ENCODE measurements around the gene CGNL1. TPM values are rescaled to one million over a fixed set of nuclear protein-coding genes. Genes with fewer than 3 reads are reported as not detected.

The CGNL1 gene
- total RNA-seq, 2 donors from 2014 or later = 16.4 to 29.8 TPM

- Histone ChIP-seq H3K36me3 (no peaks in the 10 kb centered on the region), H3K9me3 (no peaks in the 10 kb centered on the region), H3K4me3 (no peak overlapping the region), H3K4me1 (peaks cover 0 to 8% of the 10 kb centered on the region in 2 donors), H3K27ac (no peak overlapping the region), H3K27me3 (no peaks in the 10 kb centered on the region)
- no peak for DNase-seq (ENCODE audit: low spot score)
- TF ChIP-seq CTCF (IDR thresholded peaks at IDR 0.05) = no peak
Observed at GRCh38 chr15:57330619-57331340, 45.5 kb upstream of the CGNL1 start.

GRCh38 chr15:57332326-57332725 is 44.0 kb upstream of the CGNL1 start:
- Histone ChIP-seq H3K4me1 (peaks cover 0 to 8% of the 10 kb centered on the region in 2 donors), H3K36me3 (no peaks in the 10 kb centered on the region), H3K27me3 (no peaks in the 10 kb centered on the region), H3K9me3 (no peaks in the 10 kb centered on the region), H3K27ac (no peak overlapping the region), H3K4me3 (no peak overlapping the region)
- DNase-seq (ENCODE audit: low spot score) = no peak
- TF ChIP-seq CTCF (IDR thresholded peaks at IDR 0.05) = no peak

- H3K27ac ChIP-seq = no peak overlapping the region
- H3K4me1 ChIP-seq = peaks cover 0 to 19% of the 10 kb centered on the region in 2 donors
- no peak for DNase-seq (ENCODE audit: low spot score)
- no peaks in the 10 kb centered on the region for H3K27me3 ChIP-seq
- no peak for TF ChIP-seq CTCF (IDR thresholded peaks at IDR 0.05)
- no peaks in the 10 kb centered on the region for H3K36me3 ChIP-seq
- no peak overlapping the region for H3K4me3 ChIP-seq
- no peaks in the 10 kb centered on the region for H3K9me3 ChIP-seq
Observed at GRCh38 chr15:57333487-57333886, 42.8 kb upstream of the CGNL1 start.

- no peak for DNase-seq (ENCODE audit: low spot score)
- Histone ChIP-seq H3K9me3 (no peaks in the 10 kb centered on the region), H3K36me3 (no peaks in the 10 kb centered on the region), H3K4me1 (peaks cover 0 to 23% of the 10 kb centered on the region in 2 donors), H3K27ac (no peak overlapping the region), H3K27me3 (no peaks in the 10 kb centered on the region), H3K4me3 (no peak overlapping the region)
- no peak for TF ChIP-seq CTCF (IDR thresholded peaks at IDR 0.05)
Observed at GRCh38 chr15:57334257-57334656, 42.0 kb upstream of the CGNL1 start.

- no peak overlapping the region for H3K4me3 ChIP-seq
- DNase-seq (ENCODE audit: low spot score) = no peak
- no peak overlapping the region for H3K27ac ChIP-seq
- no peaks in the 10 kb centered on the region for H3K36me3 ChIP-seq
- no peaks in the 10 kb centered on the region for H3K27me3 ChIP-seq
- TF ChIP-seq CTCF (IDR thresholded peaks at IDR 0.05) = no peak
- peaks cover 0 to 23% of the 10 kb centered on the region in 2 donors for H3K4me1 ChIP-seq
- H3K9me3 ChIP-seq = no peaks in the 10 kb centered on the region
Observed at GRCh38 chr15:57335293-57335715, 41.0 kb upstream of the CGNL1 start.

GRCh38 chr15:57335719-57336118 is 40.6 kb upstream of the CGNL1 start:
- H3K4me1 ChIP-seq = peaks cover 0 to 23% of the 10 kb centered on the region in 2 donors

More at GRCh38 chr15:57335719-57336118, 40.6 kb upstream of the CGNL1 start:
- H3K4me3 ChIP-seq = no peak overlapping the region
- no peak overlapping the region for H3K27ac ChIP-seq
- H3K36me3 ChIP-seq = no peaks in the 10 kb centered on the region
- no peak for TF ChIP-seq CTCF (IDR thresholded peaks at IDR 0.05)
- H3K9me3 ChIP-seq = no peaks in the 10 kb centered on the region
- H3K27me3 ChIP-seq = no peaks in the 10 kb centered on the region
- DNase-seq (ENCODE audit: low spot score) = no peak
